HG02571 (cell line): ENCODE data around the gene KCNC4.

ENCODE experiments used
- ATAC-seq: cut with Tn5 transposase; IDR thresholded peaks from one replicate; pipeline ENCODE4 v1.9.1; 2021; ENCODE audit warnings: mild to moderate bottlenecking, moderate library complexity; ENCODE audit not compliant: unreplicated experiment

KCNC4 gene

DNA sequence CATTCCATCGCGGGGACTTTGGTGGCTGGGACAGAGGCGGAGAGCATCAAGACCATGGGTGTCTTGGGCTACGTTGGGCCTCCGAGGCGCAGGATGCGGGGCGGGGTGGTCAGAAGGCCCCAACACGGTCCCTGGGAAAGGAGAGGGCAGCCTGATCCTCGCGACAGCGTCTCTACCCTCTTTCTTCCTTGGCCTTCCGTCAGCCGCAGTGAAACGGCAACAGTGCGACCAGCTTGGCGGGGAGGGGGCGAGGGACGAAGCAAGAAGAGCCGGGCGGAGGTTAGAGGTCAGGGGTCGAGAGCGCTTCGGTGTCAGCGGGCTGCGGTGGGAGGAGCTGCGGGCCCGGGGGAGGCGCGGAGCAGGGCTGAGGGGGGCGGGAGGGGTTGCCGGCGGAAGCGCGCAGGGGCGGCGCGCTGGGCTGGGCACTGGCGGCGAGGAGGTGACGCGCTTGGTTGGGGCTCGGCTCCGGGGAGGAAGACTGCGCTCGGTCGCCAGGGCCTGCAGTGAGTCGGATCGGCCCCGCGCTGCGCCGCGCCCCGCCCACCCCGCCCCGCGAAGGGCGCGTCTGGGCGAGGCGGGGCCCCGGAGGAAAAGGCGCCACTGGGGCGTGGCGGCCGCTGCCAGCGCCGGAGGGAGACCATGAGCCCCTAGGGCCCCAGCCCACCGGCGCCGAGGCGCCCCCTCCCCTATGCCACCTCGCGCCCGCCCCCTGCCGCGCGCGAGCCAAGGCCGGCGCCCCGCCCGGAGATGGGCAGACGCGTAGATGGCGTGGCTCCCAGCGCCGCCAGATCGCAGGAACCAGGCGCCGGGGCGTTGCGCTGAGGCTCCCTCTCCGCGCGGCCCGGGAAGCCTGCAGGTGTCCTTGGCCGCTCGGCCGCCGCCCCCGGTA, at the start of gene KCNC4:
KCNC4 (plus strand) TSS at position 600 of the 889 bp plus-strand sequence. CDS start 1,186 bp downstream, outside the sequence.
- peak; percentile 75 for ATAC-seq

- ATAC-seq, result no peak
Measured at GRCh38 chr1:110160538-110161100, 49.5 kb upstream of the KCNC4 start.

DNA sequence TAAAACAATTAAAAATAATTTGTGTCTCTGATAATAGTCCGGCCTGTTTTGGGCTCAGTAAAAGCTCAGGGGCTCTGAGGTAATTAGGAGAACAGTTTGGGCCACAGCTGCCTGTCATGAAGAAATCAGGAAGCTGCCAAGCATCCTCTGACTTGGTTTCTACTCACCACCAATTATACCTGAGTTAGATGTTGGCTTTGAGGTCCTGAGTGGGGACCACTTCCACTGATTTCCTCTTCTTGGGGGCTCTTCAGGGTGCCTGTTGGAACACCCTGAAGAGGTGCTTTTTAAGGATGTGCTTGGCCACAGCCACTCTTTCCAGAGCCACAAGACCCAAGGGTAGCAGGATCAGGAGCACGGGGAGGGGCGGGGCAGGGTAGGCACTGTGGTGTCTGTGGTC, 48.9 kb upstream of the KCNC4 start:
- ATAC-seq, result no peak

DNA sequence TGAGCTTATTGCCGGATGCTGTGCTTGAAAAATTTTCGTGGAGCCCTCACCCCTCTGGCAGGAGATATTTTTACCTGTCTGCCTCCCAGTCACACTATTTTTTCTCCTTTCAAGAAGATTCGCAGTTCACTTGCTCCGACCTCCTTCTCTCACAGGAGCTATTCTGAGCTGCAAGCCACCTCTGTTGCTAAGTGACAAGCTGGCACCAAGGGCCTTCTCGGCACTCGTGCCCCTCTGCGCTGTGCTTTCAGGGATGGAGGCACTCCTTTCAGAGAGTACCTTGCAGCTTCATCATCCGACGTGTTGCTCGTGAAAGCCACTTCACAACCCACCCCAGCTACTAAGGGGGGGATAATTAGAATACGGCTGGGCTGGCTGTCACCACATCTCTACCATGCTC, 48.3 kb upstream of the KCNC4 start:
- ATAC-seq, result no peak

GRCh38 chr1:110163591-110163990, 46.5 kb upstream of the KCNC4 start:
- ATAC-seq, result no peak

GRCh38 chr1:110164725-110165350, 45.3 kb upstream of the KCNC4 start:
- ATAC-seq, result no peak

DNA sequence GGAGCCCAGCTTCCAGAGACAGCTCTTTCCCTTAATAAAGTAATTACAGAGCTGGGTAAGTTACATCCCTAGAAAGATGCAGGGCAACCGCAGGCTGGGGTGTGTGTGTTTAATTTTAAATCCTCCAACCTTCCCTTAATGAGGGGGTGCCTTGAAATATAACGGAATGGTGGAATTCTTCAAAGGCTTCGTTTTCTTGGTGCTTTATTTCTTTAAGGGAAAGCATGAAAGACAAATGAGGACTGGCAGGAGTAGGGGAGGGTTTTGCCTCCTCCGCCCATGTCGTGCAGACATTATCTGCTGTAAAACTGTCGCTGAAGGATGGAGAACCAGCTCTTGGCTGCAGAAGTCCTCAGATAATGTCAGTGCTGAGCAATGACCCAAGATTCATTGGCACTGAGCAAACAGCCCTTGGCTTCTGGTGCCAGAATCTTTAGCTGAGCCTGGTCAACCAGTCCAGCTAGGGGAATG, 44.3 kb upstream of the KCNC4 start:
- no peak for ATAC-seq

DNA sequence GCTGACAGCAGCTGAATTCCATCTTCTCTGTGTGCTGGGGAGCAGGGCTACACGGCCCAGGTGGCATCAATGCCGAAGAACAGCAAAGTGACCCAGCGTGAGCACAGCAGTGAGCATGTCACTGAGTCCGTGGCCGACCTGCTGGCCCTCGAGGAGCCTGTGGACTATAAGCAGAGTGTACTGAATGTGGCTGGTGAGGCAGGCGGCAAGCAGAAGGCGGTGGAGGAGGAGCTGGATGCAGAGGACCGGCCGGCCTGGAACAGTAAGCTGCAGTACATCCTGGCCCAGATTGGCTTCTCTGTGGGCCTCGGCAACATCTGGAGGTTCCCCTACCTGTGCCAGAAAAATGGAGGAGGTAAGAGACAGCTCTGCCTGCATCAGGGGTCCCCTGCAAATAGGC, 43.3 kb upstream of the KCNC4 start:
- no peak for ATAC-seq

DNA sequence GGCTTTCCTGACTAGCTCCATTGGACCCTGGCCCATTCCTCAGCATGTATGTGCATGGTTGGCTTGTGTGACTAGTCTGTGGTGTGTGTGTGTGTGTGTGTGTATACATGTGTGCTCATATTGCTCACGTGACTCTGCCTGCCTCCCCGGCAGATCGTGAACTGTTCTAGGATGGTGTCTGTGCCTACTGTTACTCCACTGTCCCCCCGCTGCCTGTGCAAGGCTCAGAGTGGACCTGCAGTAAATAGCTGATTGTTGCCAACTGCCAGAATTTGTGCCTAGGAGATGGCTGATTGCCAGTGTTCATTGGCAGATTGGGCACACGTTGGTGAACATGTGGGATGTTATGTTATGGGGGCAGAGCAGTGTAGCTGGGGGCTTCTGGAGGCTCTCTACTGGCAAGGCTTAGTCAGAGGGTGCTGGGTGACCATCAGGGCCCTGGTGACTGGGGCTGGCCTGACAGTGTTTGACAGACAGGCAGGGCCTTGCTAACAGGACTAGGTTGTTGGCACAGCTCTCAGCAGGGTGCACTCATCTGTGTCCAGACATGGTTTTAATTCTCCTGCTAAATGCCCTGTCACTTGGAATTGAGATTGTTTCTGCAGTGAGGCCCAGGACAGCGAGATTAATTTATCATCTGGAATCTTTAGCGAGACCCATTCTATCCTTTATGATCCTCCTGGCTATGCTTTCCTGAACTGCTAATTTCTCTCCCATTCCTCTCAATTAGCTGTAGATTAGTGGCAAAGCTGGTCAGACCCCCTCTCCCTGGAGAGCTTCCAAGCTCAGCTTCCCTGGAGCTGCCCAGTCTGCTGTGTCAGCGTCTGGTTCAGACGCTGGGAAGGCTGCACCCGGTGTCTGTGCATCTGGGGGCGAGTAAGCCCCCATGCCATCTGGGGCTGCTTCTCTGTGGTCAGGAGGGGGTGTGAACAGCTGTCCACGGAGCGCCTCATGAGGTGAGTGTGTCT, 39.1 kb upstream of the KCNC4 start:
- no peak for ATAC-seq

DNA sequence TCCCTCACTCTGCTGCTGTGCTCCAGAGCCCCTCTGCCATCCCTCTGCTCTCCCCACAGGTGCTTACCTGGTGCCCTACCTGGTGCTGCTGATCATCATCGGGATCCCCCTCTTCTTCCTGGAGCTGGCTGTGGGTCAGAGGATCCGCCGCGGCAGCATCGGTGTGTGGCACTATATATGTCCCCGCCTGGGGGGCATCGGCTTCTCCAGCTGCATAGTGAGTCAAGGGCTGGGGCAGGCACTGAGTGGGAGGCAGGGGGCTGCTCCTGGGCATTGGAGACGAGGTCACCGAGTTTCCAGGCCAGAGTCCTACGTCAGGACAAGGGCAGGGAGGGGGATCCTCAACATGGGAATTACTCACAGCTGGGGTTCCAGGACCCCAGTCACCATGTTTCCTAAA, 38.1 kb upstream of the KCNC4 start:
- ATAC-seq, result no peak

DNA sequence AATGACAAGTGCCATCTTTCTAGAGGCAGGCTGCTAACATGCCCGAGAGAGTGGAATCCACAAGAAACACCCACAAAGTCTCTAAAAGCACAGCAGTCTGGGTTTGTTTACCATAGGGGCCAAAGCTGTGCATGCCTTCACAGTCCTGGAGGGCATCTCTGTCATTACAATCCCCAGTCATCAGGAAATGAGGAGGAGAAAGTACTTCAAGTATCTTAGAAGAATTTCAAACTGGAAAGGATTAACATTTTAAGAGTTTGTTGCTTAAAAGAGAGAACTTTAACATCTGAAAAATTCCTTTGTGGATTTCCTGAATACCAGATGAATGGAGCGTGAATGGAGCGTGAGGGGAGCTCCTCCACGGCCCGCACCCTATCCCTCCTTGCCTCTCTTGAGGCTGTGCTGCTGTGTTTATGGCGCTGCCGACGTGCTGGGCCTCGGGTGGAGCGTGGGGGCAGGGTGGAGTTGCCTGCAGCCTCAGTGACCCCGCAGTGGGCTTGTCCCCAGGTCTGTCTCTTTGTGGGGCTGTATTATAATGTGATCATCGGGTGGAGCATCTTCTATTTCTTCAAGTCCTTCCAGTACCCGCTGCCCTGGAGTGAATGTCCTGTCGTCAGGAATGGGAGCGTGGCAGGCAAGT, 36.5 kb upstream of the KCNC4 start:
- no peak for ATAC-seq

DNA sequence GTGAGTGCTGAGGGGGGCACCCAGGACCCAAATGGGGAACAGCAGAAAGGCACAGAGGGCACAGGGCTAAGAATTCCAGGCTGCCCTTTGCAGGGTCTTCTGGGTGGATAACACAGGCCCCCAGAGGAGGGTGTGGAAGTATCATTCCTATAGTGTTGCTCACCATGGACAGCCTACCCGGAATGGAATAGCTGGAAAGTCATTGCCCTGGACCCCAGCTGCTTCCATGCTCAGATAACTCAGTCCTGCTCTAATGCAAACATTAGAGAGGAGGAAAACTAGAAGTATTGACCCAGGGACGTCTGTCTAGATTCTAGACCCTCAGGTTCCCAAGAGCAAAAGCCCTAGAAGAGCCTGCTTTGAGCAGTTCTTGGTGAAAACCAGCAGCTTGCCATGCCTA, 35.2 kb upstream of the KCNC4 start:
- ATAC-seq, result no peak

DNA sequence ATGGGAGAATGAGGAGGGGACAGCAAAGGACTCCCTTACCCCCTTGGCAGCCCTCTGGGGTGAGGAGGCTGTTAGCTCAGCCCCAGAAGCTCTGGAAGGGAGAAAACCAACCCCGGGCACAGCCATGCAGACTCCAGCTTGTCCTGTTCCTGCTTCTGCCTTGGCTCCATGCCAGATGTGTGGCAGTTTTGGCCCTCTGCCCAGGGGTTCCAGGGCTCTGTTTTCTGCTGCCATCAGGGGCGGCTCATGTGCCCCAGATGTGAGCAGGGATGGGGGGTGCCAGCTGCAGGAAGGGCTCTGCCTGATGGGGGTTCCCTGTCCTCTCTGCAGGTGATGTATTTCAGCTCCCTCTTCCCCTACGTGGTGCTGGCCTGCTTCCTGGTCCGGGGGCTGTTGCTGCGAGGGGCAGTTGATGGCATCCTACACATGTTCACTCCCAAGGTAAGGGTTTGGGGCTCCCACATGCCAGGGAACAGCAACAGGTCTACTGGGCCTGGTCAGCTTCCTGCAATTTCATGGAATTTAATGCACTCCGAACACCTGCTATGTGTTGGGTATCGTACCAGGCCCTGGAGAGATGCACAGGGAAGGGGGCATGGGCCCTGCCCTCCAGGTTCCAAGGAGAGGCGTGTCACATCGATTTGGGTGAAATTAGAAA, 33.7 kb upstream of the KCNC4 start:
- no peak for ATAC-seq

DNA sequence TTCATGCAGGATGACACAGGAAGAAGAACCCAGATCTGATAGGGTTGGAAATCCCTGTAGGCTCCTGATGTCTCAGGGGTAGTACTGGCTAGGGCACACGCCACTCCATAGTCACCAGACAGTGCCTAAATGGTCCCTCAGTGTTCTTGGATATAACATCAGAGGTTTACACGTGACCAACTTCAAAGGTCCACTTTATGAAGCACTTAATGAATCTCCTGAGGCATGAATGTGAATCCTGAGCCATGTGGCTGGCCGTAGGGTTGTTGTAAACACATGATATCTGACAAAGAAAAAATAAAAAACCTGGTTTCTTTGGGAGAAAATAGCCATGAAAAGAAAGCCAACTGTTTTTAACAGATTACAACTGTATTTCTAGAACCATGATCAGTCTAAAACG, 32.3 kb upstream of the KCNC4 start:
- ATAC-seq, result no peak

DNA sequence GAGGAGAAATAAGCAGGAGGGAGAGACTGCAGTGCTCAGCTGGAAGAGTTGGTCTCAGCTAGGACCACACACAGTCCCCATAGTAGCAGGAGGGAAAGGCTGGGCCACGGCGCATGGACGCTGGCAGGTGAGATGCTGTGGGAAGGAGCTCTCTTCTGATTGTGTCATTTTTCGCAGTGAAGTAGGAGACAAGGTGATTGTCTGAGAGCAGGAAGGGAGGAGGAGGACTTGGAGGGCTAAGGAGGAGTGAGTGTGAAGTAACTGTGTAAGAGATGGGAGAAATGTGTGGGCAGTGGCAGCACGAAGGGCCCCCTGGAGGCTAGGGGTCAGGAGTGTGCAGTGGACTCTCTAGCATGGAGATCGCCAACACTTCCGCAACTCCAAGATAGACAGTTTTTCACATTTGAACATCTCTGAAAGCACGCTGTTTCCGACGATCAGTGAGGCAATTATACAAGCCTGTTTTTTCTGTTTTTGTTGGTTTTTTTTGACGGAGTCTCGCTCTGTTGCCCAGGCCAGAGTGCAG, 26.4 kb upstream of the KCNC4 start:
- ATAC-seq, result no peak

DNA sequence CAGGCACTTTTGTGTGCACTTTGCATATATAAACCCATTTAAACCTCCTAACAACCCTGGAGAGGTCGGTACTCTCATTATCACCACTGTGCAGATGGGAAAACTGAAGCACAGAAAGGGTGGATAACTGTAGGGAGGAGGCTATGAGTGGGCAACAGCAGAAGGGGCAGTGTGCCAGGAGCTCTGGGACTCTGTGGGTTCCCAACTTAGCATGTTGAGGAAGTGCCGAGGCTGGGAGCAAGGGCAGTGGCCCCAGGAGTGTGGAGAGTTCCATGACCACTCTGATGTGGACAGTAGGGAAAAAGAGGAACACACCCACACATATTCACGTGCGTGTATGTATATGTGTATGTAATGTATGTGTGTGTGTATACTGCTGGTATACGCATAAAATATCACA, 25.7 kb upstream of the KCNC4 start:
- no peak for ATAC-seq

DNA sequence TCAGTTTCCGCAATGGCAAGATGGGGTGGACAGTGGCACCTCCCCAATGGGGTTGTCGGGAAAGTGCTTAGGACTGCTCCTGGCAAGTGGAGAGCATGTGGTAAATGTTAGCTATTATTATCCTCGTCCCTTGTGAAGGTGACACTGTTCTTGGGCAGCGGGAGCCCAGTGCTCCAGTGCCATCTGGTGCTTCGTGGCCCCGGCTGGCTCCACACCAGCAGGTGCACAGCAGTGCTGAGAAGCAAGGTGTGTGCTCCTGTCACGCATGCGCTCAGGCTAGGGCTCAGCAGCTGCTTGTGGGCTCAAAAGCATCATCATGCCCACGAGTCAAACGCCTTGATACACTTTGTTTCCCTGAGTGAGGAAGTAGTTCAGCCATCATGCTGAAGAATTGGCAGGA, 24.9 kb upstream of the KCNC4 start:
- no peak for ATAC-seq

DNA sequence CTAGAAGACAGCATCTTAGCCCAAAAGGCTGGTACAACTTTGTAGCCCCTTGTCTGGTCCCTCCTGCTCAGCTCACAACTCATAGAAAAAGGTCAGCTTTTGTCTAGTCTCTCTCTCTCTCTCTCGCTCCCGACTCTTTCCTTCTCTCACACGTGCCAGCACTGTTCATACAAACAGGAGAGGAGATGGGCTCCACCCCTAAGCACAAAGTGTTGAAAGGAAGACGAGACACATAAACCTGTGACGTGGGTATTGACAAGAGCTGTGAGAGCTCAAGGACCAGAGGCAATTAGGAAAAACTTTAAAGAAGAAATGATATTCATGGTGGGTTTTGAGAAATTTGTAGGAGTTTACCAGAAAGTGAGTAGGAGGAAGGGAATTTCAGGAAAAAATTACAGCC, 23.6 kb upstream of the KCNC4 start:
- no peak for ATAC-seq

GRCh38 chr1:110187139-110187890, 22.8 kb upstream of the KCNC4 start:
- no peak for ATAC-seq
